Activated CD8-positive, alpha-beta memory T cell treated with anti-CD3 and anti-CD28 coated beads, Interleukin-2, amount 50 U/mL, for 4 hours (primary cell): ENCODE data around the gene CNPY1.
"Not testable (repeated sequence)": the region's sequence is repeated elsewhere in the genome, so short reads cannot be mapped to it uniquely, and the experiment has no call there.

Source experiments
- DNase-seq: peaks from one replicate; pipeline ENCODE4 v3.0.0-alpha.2; 2020

The CNPY1 gene

GRCh38 chr7:155546449-155546848, at the start of gene CNPY1:
TSS of gene CNPY1 (minus strand) at chr7:155546559. CDS start at chr7:155545929, 630 bp downstream.
- not testable (repeated sequence) for DNase-seq

GRCh38 chr7:155594961-155595366, 48.6 kb upstream of the CNPY1 start:
- DNase-seq, result no peak

- DNase-seq, result no peak
Observed at GRCh38 chr7:155594163-155594732, 47.9 kb upstream of the CNPY1 start.

DNA sequence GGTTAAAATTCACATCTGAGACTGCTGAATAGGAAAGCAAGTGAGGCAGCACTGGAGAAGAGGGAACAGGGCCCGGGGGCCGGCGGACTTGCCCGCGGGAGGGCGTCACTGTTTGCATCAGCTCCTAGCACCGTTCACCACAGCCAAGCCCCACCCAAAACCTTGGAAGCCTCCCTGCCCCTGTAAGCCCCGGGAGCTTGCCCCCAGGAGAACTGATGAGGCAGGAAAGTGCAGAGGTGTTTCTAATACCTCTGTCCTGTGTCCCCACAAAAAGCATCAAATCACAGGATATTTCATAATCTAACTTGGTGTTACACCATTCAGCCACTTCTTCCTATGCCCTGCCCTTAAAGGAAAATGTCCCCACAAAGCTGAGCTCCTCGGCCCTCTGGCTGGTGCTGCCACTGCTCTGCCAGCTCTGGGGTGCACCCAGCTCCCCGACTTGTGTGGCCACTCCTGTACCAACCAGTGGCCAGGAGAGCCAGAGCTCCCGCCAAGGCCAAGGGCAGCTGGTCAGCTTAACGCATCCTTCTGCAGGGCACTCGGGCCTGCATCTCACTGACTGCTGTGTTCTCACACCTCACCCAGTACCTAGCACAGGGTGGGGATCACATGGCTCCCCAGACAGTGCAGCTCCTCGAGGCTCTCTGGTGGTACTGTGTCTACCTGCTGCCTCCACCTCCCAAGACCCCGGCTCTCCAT, 47.3 kb upstream of the CNPY1 start:
- no peak for DNase-seq

DNA sequence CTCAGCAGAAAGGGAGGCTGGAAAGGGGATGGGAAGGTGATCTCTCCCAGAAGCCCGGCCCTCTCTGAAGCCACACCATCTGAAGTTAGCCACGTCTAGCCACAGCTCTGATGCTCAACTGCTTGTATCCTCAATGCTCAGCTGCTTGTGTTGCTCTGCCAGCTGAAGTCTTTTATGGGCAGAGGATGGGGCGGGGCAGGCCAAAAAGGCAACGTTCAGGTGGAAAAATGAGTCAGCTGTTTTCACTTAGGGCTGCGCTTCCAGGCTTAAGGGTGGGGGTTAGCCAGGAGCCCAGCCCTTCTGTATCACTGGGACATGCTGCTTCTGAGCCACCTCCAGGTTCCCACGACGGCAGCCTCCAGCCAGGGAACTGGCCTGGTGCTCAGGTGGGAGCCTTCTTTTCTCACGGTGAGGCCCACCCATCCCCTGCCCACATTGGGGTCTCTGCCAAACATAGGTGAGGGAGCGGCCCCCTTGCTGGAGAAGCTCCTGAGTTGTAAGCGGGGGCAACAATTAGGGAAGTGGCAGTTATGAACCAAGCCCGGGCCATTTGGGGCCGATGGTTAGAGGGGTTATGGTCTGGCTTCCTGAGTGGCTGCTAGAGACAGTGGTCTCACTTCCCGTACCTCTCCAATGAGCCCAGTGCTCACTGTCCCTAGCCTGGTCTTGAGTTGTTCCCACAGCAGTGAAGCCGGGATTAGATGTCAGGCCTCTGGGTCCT, 44.9 kb upstream of the CNPY1 start:
- DNase-seq, result no peak

DNA sequence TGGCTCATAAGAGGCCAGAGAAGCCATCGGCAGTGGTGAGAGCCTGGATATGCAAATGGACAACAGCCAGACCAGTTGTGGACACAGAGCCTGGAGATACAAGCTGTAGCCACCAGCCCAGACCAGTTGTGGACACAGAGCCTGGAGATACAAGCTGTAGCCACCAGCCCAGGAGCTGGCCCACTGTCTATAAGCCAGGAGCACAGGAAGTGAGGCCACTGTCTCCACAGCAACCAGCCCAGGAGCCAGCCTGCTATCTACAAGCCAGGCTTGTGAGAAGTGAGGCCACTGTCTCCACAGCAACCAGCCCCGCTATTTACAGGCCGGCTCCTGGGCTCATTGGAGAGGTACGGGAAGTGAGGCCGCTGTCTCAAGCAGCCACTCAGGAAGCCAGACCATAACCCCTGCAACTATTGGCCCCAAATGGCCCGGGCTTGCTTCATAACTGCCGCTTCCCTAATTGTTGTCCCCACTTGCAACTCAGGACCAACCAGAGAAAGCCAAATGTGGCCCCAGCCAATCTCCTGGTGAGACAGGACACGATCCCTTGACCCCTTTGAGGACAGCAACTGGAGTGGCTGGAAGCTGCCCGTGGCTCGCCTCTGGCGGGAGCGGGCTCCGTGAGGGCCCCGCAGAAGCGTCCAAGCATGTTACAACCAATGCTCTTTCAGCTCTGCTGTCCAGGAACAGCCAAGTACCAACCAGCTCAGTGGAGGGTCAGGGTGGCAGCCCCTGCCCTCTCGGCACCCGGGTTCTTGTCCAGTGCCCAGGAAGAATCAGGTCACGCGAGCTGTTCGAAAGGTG, 44.1 kb upstream of the CNPY1 start:
- no peak for DNase-seq

GRCh38 chr7:155589001-155589980, 42.9 kb upstream of the CNPY1 start:
- DNase-seq, result no peak

- DNase-seq, result no peak
Observed at GRCh38 chr7:155588468-155588998, 42.2 kb upstream of the CNPY1 start.

- DNase-seq, result no peak
Observed at GRCh38 chr7:155587486-155587885, 41.1 kb upstream of the CNPY1 start.

GRCh38 chr7:155586843-155587440, 40.6 kb upstream of the CNPY1 start:
- DNase-seq, result no peak

DNA sequence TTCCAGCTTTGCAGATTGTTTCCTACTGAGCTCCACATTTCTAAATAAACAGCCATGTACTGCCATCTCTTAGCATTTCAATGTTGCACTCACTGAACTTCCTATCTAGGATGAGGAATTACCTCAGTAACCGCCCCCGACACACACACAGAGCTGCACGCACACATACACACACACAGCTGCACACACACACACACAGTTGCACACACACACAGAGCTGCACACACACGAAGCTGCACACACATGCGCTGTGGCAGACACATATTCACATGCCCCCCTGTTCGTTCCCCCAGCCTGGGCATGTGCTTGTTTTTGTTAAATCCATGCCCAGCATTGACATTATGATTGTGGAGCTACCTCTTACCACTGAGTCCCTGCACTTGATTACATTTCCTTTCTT, 39.6 kb upstream of the CNPY1 start:
- DNase-seq, result no peak

DNA sequence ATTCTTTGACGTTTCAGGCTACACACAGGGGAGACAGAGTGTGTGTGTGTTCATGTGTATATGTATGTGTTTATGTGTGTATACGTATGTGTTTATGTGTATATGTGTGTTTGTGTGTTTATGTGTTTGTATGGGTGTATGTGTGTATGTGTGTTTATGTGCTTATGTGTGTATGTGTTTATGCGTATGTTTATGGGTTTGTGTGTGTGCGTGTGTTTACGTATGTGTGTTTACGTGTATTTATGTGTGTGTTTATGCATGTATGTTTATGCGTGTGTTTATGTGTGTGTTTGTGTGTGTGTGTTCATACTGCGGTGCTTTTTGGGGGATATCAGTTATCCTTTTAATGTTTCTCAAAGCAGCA, 39.2 kb upstream of the CNPY1 start:
- DNase-seq, result no peak

DNA sequence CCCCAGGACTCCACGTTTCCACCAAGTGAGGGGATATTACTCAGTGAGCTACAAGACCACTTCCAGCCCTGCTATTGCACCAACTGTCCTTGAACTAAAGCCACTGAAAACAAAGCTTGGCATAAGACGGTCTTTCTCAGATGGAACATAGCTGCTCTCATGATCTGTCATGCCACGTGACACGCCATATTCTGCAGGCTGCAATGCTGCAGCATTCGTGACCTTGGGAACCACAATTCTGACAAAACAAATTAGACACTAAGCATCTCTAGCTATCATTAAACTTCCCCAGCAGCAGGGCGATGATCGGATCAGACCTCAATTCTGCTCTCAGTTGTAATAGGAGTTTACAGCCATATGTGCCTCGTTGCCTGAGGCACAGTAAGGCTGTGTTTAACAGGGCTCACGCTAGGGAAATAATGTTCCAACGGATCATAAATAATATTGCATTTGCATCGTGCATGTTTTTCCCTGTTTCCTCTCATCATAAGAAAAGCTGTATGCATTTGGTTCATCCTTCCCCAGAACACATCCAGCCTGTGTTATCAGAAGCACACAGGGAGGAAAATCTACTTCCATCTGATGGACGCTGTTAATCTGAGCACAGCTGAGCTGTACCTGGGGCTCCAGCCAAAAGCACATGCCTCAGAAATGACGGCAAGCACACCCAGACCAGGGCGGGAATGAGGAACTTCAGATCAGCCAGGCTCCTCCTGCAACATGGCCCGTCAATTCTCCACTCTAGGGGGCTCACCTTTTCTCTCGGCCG, 38.6 kb upstream of the CNPY1 start:
- no peak for DNase-seq

DNA sequence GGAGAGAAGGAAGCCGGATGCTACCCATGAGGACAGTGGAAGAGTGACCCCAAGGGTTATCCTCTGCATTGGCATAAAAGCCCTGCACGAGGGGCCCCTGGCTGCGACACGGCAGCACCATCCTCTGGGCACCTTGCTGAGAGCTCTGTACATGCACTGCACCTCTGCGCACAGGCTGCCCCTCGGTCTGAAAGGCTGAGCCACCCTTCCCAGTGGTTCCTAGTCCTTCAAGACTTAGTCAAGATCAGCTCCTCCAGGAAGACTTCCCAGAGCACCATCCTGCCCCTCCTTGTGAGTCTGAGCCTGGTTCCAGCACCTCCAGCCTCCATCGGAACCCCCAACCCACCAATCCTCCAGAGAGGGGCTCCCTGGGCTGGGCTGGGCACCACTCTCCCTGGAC, 37.9 kb upstream of the CNPY1 start:
- no peak for DNase-seq

DNA sequence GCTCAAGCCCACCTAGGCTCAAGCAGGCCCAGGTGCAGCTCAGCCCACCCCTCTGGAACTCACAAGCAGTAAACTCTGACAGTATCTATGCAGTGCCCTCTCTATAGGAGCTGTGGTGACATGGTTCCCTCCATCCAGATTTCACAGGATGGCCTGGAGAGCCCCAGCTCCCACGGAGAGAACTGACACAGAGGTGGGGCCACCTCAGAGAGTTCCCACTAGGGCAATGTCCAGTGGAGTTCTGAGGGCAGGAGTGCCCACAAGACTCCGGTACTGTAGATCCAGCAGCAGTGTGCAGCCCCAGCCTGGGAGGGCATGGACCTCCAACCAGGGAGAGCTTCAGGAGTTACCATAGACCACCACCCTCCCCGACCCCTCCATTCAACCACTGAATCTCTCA, 37.3 kb upstream of the CNPY1 start:
- DNase-seq, result no peak

DNA sequence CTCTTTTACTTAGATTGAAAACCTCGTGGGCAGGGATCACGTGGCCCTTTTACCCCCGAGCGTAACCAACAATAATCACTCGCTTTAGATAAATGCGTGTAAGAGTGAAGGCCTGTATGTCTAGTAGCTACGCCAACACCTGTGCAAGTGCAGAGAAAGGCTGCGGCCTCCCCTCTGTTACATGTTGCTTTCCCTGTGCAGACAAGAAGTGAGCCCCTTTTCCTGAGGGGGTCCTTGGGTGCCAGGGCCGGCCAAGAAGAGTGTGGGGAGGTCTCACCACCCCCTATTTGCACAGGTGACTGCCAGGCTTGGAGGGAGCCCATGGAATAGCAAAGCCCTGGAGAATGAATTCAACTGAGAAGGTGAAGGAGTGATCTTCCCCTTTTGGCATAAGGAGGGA, 35.6 kb upstream of the CNPY1 start:
- no peak for DNase-seq

GRCh38 chr7:155581107-155581830, 34.9 kb upstream of the CNPY1 start:
- no peak for DNase-seq

GRCh38 chr7:155580367-155580766, 34.0 kb upstream of the CNPY1 start:
- no peak for DNase-seq

- DNase-seq, result no peak
Observed at GRCh38 chr7:155579565-155579964, 33.2 kb upstream of the CNPY1 start.

GRCh38 chr7:155578016-155578415, 31.7 kb upstream of the CNPY1 start:
- no peak for DNase-seq
